WTC11 (cell line): ENCODE data around the gene FAM181B. TPM values are rescaled to one million over a fixed set of nuclear protein-coding genes. Genes with fewer than 3 reads are reported as not detected.

Experiments used
- ATAC-seq: fragments of 200-7000 bp; cut with Tn5 transposase; 2 replicates; pipeline ENCODE4 v1.10.0; 2021; ENCODE audit warnings: mild to moderate bottlenecking, moderate library complexity
- CTCF ChIA-PET: fragments of 300-600 bp; sonication (Branson Sonifier 250); formaldehyde crosslinking; loops from one replicate; lab custom pipeline; 2021; ENCODE audit warnings: antibody characterized with exemption; lab: Charles Lee
- POLR2A ChIA-PET: fragments of 350-600 bp; sonication (Branson Sonifier 250); formaldehyde crosslinking; loops from one replicate; lab custom pipeline; 2021; ENCODE audit warnings: antibody characterized with exemption; lab: Charles Lee
- DNase-seq: peaks from one replicate; pipeline ENCODE4 v3.0.0; 2021; ENCODE audit warnings: low spot score
- H3K27ac Mint-ChIP-seq: 2 replicates; pipeline ENCODE4 v1.8.0; 2021; ENCODE audit warnings: mixed read lengths
- H3K27me3 Mint-ChIP-seq: 2 replicates; pipeline ENCODE4 v1.8.0; 2021; ENCODE audit warnings: low read depth, mild to moderate bottlenecking, moderate library complexity, mixed read lengths
- H3K36me3 Mint-ChIP-seq: 2 replicates; pipeline ENCODE4 v1.8.0; 2021; ENCODE audit warnings: mixed read lengths
- H3K4me1 Mint-ChIP-seq: 2 replicates; pipeline ENCODE4 v1.8.0; 2022; ENCODE audit warnings: mixed read lengths
- H3K4me3 Mint-ChIP-seq: 2 replicates; pipeline ENCODE4 v1.8.0; 2021; ENCODE audit warnings: mild to moderate bottlenecking, moderate library complexity, mixed read lengths
- H3K9me3 Mint-ChIP-seq: 2 replicates; pipeline ENCODE4 v1.8.0; 2021; ENCODE audit warnings: mixed read lengths
- EMX1 ChIP-seq: fragments of 250-450 bp; sonication (Bioruptor Pico); IDR thresholded peaks from 2 replicates; pipeline ENCODE4 v1.8.0; 2021; ENCODE audit warnings: mild to moderate bottlenecking
- FOXK1 ChIP-seq: sonication (generic); formaldehyde crosslinking; IDR thresholded peaks from 2 replicates; pipeline ENCODE4 v1.8.0; 2022; ENCODE audit warnings: mild to moderate bottlenecking, moderate library complexity, missing genetic modification reagents
- FOXP1 ChIP-seq: sonication (generic); formaldehyde crosslinking; IDR thresholded peaks from 2 replicates; pipeline ENCODE4 v1.8.0; 2022; ENCODE audit warnings: missing genetic modification reagents, mild to moderate bottlenecking, moderate library complexity, borderline replicate concordance
- NFE2L1 ChIP-seq: sonication (generic); formaldehyde crosslinking; IDR thresholded peaks from 2 replicates; pipeline ENCODE4 v1.8.1; 2023; ENCODE audit warnings: missing genetic modification reagents
- NR2C2 ChIP-seq: sonication (generic); formaldehyde crosslinking; IDR thresholded peaks from 2 replicates; pipeline ENCODE4 v1.8.0; 2022; ENCODE audit warnings: mild to moderate bottlenecking, missing genetic modification reagents
- OVOL2 ChIP-seq: fragments of 250-450 bp; sonication (Bioruptor Pico); IDR thresholded peaks from 2 replicates; pipeline ENCODE4 v1.9.0; 2021; ENCODE audit warnings: mild to moderate bottlenecking, borderline replicate concordance
- PRRX2 ChIP-seq: fragments of 250-450 bp; sonication (Bioruptor Pico); IDR thresholded peaks from 2 replicates; pipeline ENCODE4 v1.8.0; 2021; ENCODE audit warnings: mild to moderate bottlenecking
- SOX15 ChIP-seq: fragments of 250-450 bp; sonication (Bioruptor Pico); IDR thresholded peaks from 2 replicates; pipeline ENCODE4 v1.9.0; 2021; ENCODE audit warnings: mild to moderate bottlenecking
- ZNF232 ChIP-seq: sonication (generic); formaldehyde crosslinking; IDR thresholded peaks from 2 replicates; pipeline ENCODE4 v1.8.0; 2022; ENCODE audit warnings: mild to moderate bottlenecking, missing genetic modification reagents
- ZNF416 ChIP-seq: fragments of 250-450 bp; sonication (Bioruptor Pico); IDR thresholded peaks from 2 replicates; pipeline ENCODE4 v1.9.0; 2021; ENCODE audit warnings: mild to moderate bottlenecking, inconsistent platforms
- total RNA-seq: library from RNA; stranded (reverse); gene quantifications from 3 replicates; pipeline ENCODE4 v1.2.3, GENCODE V29; 2021
- TF ChIP-seq, protein P1 (sequence below): sonication (generic); formaldehyde crosslinking; IDR thresholded peaks from 2 replicates; pipeline ENCODE4 v1.8.0; 2022; ENCODE audit warnings: mild to moderate bottlenecking, missing genetic modification reagents
- TF ChIP-seq, protein P2 (sequence below): sonication (generic); formaldehyde crosslinking; IDR thresholded peaks from 2 replicates; pipeline ENCODE4 v1.8.1; 2023; ENCODE audit warnings: mild to moderate bottlenecking, missing genetic modification reagents
- TF ChIP-seq, protein P3 (sequence below): sonication (generic); formaldehyde crosslinking; IDR thresholded peaks from 2 replicates; pipeline ENCODE4 v1.8.1; 2023; ENCODE audit warnings: mild to moderate bottlenecking, missing genetic modification reagents, moderate library complexity
- TF ChIP-seq, protein P4 (sequence below): sonication (generic); formaldehyde crosslinking; conservative IDR thresholded peaks from 2 replicates; pipeline ENCODE4 v1.8.1; 2022; ENCODE audit warnings: mild to moderate bottlenecking, missing genetic modification reagents
- TF ChIP-seq, protein P5 (sequence below): sonication (generic); formaldehyde crosslinking; IDR thresholded peaks from 2 replicates; pipeline ENCODE4 v1.8.0; 2023; ENCODE audit warnings: missing genetic modification reagents
- TF ChIP-seq, protein P6 (sequence below): sonication (generic); formaldehyde crosslinking; IDR thresholded peaks from 2 replicates; pipeline ENCODE4 v1.8.1; 2023; ENCODE audit warnings: mild to moderate bottlenecking, moderate library complexity, missing genetic modification reagents

FAM181B gene
- total RNA-seq, 1 experiment from 2014 or later = 1.1 TPM

DNA sequence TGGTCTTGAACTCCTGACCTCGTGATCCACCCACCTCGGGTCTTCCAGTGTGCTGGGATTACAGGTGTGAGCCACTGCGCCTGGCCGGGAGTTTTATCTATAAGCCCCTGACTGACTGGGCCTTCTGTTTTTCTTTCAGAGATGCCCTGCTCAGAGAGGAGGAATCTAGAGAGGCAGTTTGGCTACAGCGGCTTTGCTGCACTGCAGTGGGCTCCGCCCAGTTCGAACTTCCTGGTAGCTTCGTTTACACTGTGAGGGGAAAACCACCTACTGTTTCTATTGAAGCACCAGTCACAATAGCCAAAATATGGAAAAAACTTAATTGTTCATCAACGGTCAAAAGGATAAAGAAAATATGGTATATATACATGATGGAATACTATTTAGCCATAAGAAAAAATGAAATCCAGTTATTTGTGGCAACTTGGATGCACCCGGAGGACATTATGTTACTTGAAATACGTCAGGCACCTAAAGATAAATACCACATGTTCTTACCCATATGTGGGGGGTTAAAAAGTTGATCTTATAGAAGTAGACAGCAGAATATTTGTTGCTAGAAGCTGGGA is 31.9 kb upstream of the FAM181B start:
- ChIA-PET POLR2A (no interaction called here), CTCF (interaction anchor here (1.5 kb wide), 1 partner anchor 10 kb away, joined by 6 read pairs; no protein-coding TSS in a partner anchor)
- Mint-ChIP-seq H3K4me3 (no peak overlapping the region), H3K36me3 (no peaks in the 10 kb centered on the region), H3K27me3 (no peaks in the 10 kb centered on the region), H3K9me3 (no peaks in the 10 kb centered on the region), H3K27ac (no peak overlapping the region), H3K4me1 (peaks cover 2% of the 10 kb centered on the region; the same call in 1 of the 2 replicates)
- no peak for TF ChIP-seq FOXK1
- peak; percentile 38; the same call in 1 of the 2 replicates for ATAC-seq
- no peak for DNase-seq

DNA sequence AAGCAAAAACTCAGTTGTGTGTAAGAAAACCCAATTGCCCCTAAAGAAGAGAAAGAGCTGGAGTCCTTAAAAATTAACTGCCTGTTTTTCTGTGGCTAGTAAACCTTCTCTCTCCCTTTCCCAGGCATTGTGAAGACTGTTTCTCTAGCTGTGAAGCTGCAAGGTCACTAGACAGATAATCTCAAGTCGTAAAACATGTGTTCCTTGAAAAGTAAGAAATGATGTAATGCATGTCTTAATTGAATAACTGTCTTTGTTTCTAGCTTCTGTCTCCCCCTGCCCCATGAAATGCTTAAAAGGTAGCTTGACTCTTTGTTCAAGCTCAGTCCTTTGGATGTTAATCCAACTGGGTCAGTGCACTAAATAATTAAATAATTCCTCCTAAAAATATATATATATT is 29.5 kb upstream of the FAM181B start:
- no peaks in the 10 kb centered on the region for H3K9me3 Mint-ChIP-seq
- ATAC-seq (no peak), DNase-seq (no peak)
- H3K36me3 Mint-ChIP-seq = no peaks in the 10 kb centered on the region
- peaks cover 2% of the 10 kb centered on the region; the same call in 1 of the 2 replicates for H3K4me1 Mint-ChIP-seq
- H3K4me3 Mint-ChIP-seq = no peak overlapping the region
- no peak overlapping the region for H3K27ac Mint-ChIP-seq
- ChIA-PET POLR2A (no interaction called here), CTCF (interaction anchor here (1.3 kb wide), 1 partner anchor 13 kb away, joined by 4 read pairs; no protein-coding TSS in a partner anchor)
- H3K27me3 Mint-ChIP-seq = no peaks in the 10 kb centered on the region
- TF ChIP-seq, protein P1, sequence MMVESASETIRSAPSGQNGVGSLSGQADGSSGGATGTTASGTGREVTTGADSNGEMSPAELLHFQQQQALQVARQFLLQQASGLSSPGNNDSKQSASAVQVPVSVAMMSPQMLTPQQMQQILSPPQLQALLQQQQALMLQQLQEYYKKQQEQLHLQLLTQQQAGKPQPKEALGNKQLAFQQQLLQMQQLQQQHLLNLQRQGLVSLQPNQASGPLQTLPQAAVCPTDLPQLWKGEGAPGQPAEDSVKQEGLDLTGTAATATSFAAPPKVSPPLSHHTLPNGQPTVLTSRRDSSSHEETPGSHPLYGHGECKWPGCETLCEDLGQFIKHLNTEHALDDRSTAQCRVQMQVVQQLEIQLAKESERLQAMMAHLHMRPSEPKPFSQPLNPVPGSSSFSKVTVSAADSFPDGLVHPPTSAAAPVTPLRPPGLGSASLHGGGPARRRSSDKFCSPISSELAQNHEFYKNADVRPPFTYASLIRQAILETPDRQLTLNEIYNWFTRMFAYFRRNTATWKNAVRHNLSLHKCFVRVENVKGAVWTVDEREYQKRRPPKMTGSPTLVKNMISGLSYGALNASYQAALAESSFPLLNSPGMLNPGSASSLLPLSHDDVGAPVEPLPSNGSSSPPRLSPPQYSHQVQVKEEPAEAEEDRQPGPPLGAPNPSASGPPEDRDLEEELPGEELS (CRISPR knock-in tag) = no peak
- TF ChIP-seq, protein P2, sequence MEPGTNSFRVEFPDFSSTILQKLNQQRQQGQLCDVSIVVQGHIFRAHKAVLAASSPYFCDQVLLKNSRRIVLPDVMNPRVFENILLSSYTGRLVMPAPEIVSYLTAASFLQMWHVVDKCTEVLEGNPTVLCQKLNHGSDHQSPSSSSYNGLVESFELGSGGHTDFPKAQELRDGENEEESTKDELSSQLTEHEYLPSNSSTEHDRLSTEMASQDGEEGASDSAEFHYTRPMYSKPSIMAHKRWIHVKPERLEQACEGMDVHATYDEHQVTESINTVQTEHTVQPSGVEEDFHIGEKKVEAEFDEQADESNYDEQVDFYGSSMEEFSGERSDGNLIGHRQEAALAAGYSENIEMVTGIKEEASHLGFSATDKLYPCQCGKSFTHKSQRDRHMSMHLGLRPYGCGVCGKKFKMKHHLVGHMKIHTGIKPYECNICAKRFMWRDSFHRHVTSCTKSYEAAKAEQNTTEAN (CRISPR knock-in tag) = no peak
- TF ChIP-seq, protein P3, sequence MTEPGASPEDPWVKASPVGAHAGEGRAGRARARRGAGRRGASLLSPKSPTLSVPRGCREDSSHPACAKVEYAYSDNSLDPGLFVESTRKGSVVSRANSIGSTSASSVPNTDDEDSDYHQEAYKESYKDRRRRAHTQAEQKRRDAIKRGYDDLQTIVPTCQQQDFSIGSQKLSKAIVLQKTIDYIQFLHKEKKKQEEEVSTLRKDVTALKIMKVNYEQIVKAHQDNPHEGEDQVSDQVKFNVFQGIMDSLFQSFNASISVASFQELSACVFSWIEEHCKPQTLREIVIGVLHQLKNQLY (CRISPR knock-in tag) = no peak
- TF ChIP-seq ZNF416 (CRISPR knock-in tag) = no peak
- no peak for TF ChIP-seq OVOL2
- TF ChIP-seq SOX15 (CRISPR knock-in tag) = no peak
- TF ChIP-seq NR2C2 (CRISPR knock-in tag) = no peak
- TF ChIP-seq, protein P4, sequence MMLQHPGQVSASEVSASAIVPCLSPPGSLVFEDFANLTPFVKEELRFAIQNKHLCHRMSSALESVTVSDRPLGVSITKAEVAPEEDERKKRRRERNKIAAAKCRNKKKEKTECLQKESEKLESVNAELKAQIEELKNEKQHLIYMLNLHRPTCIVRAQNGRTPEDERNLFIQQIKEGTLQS = no peak
- no peak for TF ChIP-seq PRRX2 (CRISPR knock-in tag)
- TF ChIP-seq, protein P5, sequence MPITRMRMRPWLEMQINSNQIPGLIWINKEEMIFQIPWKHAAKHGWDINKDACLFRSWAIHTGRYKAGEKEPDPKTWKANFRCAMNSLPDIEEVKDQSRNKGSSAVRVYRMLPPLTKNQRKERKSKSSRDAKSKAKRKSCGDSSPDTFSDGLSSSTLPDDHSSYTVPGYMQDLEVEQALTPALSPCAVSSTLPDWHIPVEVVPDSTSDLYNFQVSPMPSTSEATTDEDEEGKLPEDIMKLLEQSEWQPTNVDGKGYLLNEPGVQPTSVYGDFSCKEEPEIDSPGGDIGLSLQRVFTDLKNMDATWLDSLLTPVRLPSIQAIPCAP (CRISPR knock-in tag) = no peak
- no peak for TF ChIP-seq EMX1 (CRISPR knock-in tag)

DNA sequence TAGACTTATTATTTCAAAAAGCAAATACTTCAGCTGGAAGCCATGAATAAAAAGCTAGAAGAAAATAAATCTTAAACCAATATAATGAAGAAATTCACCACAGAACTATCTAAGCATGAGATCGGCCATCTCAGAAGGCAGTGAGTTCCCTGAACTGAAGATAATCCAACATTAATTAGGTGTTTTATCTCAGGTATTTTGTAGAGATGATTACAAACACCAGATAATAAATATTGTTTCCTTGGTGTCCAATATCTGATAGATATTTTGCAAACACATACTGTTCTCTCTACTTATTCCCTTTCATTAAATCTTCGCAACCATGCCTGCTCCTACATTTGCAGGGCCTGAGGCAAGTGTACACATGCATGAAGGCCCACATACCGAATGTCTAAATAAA is 26.0 kb upstream of the FAM181B start:
- TF ChIP-seq, protein P6, sequence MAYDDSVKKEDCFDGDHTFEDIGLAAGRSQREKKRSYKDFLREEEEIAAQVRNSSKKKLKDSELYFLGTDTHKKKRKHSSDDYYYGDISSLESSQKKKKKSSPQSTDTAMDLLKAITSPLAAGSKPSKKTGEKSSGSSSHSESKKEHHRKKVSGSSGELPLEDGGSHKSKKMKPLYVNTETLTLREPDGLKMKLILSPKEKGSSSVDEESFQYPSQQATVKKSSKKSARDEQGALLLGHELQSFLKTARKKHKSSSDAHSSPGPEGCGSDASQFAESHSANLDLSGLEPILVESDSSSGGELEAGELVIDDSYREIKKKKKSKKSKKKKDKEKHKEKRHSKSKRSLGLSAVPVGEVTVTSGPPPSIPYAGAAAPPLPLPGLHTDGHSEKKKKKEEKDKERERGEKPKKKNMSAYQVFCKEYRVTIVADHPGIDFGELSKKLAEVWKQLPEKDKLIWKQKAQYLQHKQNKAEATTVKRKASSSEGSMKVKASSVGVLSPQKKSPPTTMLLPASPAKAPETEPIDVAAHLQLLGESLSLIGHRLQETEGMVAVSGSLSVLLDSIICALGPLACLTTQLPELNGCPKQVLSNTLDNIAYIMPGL (CRISPR knock-in tag) = no peak
- TF ChIP-seq NFE2L1 (CRISPR knock-in tag) = no peak
- no peak for TF ChIP-seq FOXP1
- no peak for TF ChIP-seq ZNF232 (CRISPR knock-in tag)
- ChIA-PET POLR2A (no interaction called here), CTCF (no interaction called here)
- Mint-ChIP-seq H3K27me3 (no peaks in the 10 kb centered on the region), H3K36me3 (no peaks in the 10 kb centered on the region), H3K4me3 (no peak overlapping the region), H3K4me1 (peaks cover 9% of the 10 kb centered on the region), H3K9me3 (no peaks in the 10 kb centered on the region), H3K27ac (no peak overlapping the region)
- ATAC-seq (no peak), DNase-seq (no peak)
